GM04504 (cell line): Measurements from ENCODE around the gene LRGUK.
A peak's percentile ranks its signal among the peaks of the same experiment; 100 is the strongest.
"Not testable (repeated sequence)": the region's sequence is repeated elsewhere in the genome, so short reads cannot be mapped to it uniquely, and the experiment has no call there.

Experiments used
- DNase-seq: peaks from one replicate; pipeline ENCODE4 v3.0.0-alpha.2; 2012; ENCODE audit warnings: low read depth

Gene LRGUK

GRCh38 chr7:134186027-134186426, 58.9 kb downstream of the LRGUK start:
- peak; percentile 14 for DNase-seq

- no peak for DNase-seq
These were observed 59.7 kb downstream of the LRGUK start for GRCh38 chr7:134186801-134187200.

DNA sequence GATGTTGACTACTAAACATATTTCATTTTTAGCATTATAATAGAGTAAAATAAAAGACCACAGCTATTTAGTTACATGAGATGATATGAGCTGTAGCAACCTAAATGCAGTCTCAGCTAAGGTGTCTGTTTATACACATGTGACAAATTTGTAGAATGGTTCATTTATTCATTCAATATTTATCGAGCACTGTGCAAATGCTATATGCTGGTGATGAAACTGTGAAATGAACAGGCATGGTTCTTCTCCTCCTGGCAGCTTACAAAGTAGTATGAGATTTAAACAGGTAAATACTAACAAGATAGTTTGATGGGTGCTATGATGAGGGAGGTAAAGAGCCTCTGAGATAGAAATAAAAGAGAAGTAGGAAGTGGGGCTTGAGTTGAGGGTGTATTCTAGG, 60.8 kb downstream of the LRGUK start:
- DNase-seq = no peak

- DNase-seq = no peak
These were observed 61.2 kb downstream of the LRGUK start for GRCh38 chr7:134188311-134188710.

- no peak for DNase-seq
These were observed 62.4 kb downstream of the LRGUK start for GRCh38 chr7:134189559-134189958.

DNA sequence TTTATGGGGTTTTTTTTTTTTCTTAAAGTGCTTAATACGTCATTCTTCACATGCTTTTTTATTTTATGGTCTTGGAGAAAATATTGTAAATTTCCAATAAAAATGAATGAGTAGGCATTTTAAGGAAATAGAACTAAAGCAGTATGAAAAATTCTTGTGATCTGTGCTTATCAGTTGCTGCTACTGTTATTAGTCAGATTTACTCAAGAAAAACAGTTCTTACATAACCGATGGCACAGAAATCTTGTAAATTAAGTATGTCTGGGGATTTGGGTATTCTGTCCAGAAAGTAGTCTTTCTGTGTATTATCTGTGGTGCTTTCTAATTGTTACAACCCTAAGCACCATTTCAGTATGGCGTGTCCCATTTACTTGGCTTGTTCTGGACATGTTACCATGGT, 64.7 kb downstream of the LRGUK start:
- DNase-seq = no peak

DNA sequence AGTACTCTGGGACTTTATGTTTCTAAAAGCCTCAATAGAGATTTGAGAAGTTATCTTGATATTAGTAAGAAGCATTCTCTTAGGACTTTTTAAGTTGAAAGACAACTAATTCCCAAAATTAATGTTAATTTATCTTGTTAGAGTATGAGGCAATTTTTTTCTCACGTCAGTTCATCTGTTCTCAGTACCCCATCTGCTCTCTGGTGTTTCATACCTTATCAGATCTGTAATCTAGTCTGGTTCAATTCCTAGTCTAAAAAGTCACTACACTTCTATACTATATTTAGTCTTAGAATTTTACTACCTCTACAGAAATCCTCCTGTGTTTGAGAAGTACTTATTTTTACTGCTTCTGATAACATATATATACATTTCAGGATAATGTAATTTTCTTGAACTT, 66.1 kb downstream of the LRGUK start:
- no peak for DNase-seq

DNA sequence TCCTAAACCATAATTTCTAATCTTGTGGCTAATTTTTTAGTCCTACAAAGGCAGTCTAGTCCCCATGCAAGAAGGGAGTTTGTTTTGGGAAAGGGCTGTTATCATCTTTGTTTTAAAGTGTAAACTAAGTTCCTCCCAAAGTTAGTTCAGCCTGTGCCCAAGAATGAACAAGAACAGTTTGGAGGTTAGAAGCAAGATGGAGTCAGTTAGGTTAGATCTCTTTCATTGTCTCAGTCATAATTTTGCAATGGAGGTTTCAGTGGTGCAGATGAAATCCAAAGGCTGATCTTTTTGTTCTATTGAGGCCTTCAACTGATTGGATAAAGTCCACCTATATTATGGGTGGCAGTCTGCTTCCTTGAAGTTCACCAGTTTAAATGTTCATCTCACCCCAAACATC, 68.1 kb downstream of the LRGUK start:
- no peak for DNase-seq

- DNase-seq = no peak
These were observed 69.3 kb downstream of the LRGUK start for GRCh38 chr7:134196439-134196838.

DNA sequence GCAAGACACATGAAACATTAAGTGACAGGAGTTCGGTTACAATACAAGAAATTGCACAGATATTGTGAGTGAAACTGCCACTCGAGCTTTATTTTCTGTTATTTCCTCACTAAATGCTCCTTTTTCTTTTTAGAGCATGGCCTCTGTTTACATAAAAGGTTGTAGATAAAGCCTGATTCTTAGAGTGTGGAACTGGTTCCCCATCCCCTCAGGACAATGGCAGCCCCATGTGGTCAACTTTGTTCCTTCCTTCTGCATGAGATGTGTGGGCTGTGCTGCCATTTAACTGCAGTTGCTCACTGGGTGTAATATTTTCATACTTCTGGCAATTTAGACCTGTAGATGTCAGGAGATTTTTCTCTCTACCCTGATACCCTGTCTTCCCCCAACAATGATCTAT, 70.2 kb downstream of the LRGUK start:
- DNase-seq = no peak

DNA sequence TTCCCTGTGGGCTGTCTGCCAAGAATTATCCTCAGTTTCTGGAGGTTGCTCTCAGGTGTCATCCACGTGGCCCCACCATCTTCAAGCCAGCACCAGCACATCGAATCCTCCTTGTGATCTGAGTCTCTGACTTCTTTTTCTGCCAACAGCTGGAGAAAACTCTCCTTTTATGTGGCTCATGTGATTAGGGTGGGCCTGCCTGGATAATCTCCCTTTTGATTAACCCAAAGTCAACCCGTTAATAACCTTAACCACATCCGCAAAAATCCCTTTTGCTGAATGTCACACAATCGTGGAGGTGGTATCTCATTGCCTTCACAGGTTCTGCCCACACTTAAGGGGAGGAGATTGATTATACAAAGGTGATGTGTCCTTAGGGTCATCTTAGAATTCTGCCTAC, 73.8 kb downstream of the LRGUK start:
- no peak for DNase-seq

- no peak for DNase-seq
These were observed 74.6 kb downstream of the LRGUK start for GRCh38 chr7:134201569-134202261.

- no peak for DNase-seq
These were observed 76.2 kb downstream of the LRGUK start for GRCh38 chr7:134203186-134203889.

- no peak for DNase-seq
These were observed 82.3 kb downstream of the LRGUK start for GRCh38 chr7:134209322-134210015.

GRCh38 chr7:134210227-134210626, 83.1 kb downstream of the LRGUK start:
- DNase-seq = no peak

- no peak for DNase-seq
These were observed 84.0 kb downstream of the LRGUK start for GRCh38 chr7:134210976-134211663.

DNA sequence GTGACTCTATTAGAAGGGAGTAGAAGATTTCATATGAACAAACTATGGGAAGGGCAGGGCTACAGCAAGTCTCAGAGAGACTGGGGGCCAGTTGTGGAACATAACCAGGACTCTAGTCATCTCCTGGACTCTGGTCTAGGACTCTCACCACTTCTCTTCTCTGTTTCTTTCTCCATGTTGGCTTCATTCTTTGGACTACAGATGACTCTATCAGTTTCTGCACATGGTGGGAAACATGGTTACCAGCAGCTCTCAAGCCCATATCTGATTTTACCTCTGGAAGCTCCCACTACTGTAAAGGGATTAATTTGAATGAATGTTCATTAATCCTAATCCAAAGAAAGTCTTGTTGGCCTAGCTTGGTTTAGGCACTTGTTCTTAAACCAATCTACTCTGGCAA, 84.7 kb downstream of the LRGUK start:
- no peak for DNase-seq

GRCh38 chr7:134212576-134213546, 85.7 kb downstream of the LRGUK start:
- no peak for DNase-seq

GRCh38 chr7:134220236-134220635, 93.1 kb downstream of the LRGUK start:
- no peak for DNase-seq

DNA sequence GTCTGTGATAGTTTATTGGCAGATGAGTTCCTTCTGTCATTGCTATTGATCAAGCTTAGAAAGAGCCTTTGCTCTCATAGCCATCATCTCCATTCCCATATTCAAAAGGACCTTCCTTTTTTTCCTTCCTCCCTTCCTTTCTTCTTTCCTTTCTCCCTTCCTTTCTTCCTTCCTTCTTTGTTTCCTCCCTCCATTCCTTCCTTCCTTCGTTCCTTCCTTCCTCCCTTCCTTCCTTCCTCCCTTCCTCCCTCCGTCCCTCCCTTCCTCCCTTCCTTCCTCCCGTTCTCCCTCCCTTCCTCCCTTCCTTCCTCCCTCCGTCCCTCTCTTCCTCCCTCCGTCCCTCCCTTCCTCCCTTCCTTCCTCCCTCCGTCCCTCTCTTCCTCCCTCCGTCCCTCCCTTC, 104.2 kb downstream of the LRGUK start:
- not testable (repeated sequence) for DNase-seq

GRCh38 chr7:134234216-134234615, 107.1 kb downstream of the LRGUK start:
- DNase-seq = no peak
